Endothelial cell of umbilical vein (primary cell): ENCODE measurements around the gene SH3BP4. TPM values are rescaled to one million over a fixed set of nuclear protein-coding genes. Genes with fewer than 3 reads are reported as not detected.

Source experiments
- BruUV-seq: library from RNA; stranded (reverse); fragments of 400-500 nt; replicated peaks from 2 replicates; lab custom pipeline; 2021; lab: Mats Ljungman, UMichigan
- CTCF ChIA-PET: fragments of 300-600, 350-600 bp; sonication (Branson Sonifier 250); formaldehyde crosslinking; loops from one replicate; lab custom pipeline; 2021; ENCODE audit warnings: antibody characterized with exemption, inconsistent platforms; lab: Charles Lee
- POLR2A ChIA-PET: fragments of 300-600, 350-600 bp; sonication (Branson Sonifier 250); formaldehyde crosslinking; loops from one replicate; lab custom pipeline; 2021; ENCODE audit warnings: antibody characterized with exemption, inconsistent platforms; lab: Charles Lee
- DNase-seq: peaks from one replicate; pipeline ENCODE4 v3.0.0-alpha.2; 2011; ENCODE audit warnings: low read depth, low spot score
- FAIRE-seq: peaks from 2 replicates; lab custom pipeline; 2011; peaks lifted over from hg19 to GRCh38; lab: Jason Lieb, UNC
- H2AFZ ChIP-seq: 2 replicates; pipeline ENCODE4 v1.6.0; 2012; ENCODE audit warnings: low read depth, low read length, control low read depth, inconsistent platforms
- H3K27ac ChIP-seq: 2 replicates; pipeline ENCODE4 v1.5.1; 2011; ENCODE audit warnings: low read depth, mild to moderate bottlenecking, control low read depth, low read length, moderate library complexity; ENCODE audit not compliant: insufficient read depth
- H3K27me3 ChIP-seq, 2 experiments: 2 replicates each; pipeline versions ENCODE4 v1.6.0 to v1.6.1; 2011; ENCODE audit warnings: low read length in 2 of 2, mixed read lengths in 1 of 2; ENCODE audit not compliant: control insufficient read depth in 2 of 2, insufficient read depth in 2 of 2
- H3K36me3 ChIP-seq, 2 experiments: 2 replicates in 1 of 2; 3 replicates in 1 of 2; pipeline ENCODE4 v1.5.1; 2011; ENCODE audit warnings: low read length in 2 of 2, mild to moderate bottlenecking in 1 of 2, moderate library complexity in 1 of 2; ENCODE audit not compliant: control insufficient read depth in 2 of 2, insufficient read depth in 2 of 2; ENCODE audit errors: extremely low read depth in 1 of 2
- H3K4me1 ChIP-seq: 3 replicates; pipeline ENCODE4 v1.5.1; 2011; ENCODE audit warnings: mild to moderate bottlenecking, low read length; ENCODE audit not compliant: control insufficient read depth, insufficient read depth; ENCODE audit errors: extremely low read depth
- H3K4me2 ChIP-seq: 2 replicates; pipeline ENCODE4 v1.6.1; 2011; ENCODE audit warnings: low read length, control low read depth, mixed read lengths; ENCODE audit not compliant: insufficient read depth
- H3K4me3 ChIP-seq, 3 experiments: fragments of 200-600 bp in 1 of 3; sonication (generic), shearing (Covaris generic) in 1 of 3; replicated peaks in 1 of 3; 2 replicates each; pipeline ENCODE4 v1.5.1; 2011 to 2016; ENCODE audit warnings: control low read depth in 3 of 3, low read length in 3 of 3, mild to moderate bottlenecking in 2 of 3, inconsistent platforms in 1 of 3, low read depth in 1 of 3, moderate library complexity in 1 of 3; ENCODE audit not compliant: insufficient read depth in 1 of 3
- H3K79me2 ChIP-seq: 2 replicates; pipeline ENCODE4 v1.6.0; 2012; ENCODE audit warnings: low read length, inconsistent platforms; ENCODE audit not compliant: control insufficient read depth, insufficient read depth
- H3K9ac ChIP-seq: replicated peaks from 2 replicates; pipeline ENCODE3; 2011; ENCODE audit warnings: low read length, control low read depth; ENCODE audit not compliant: insufficient read depth; ENCODE audit errors: extremely low read depth
- H3K9me1 ChIP-seq: replicated peaks from 3 replicates; pipeline ENCODE4 v1.6.0; 2011; ENCODE audit warnings: mild to moderate bottlenecking, low read length; ENCODE audit not compliant: control insufficient read depth, insufficient read depth; ENCODE audit errors: extremely low read depth
- H3K9me3 ChIP-seq: replicated peaks from 2 replicates; pipeline ENCODE4 v1.5.1; 2012; ENCODE audit warnings: low read length, inconsistent platforms; ENCODE audit not compliant: control insufficient read depth, insufficient read depth
- H4K20me1 ChIP-seq: replicated peaks from 2 replicates; pipeline ENCODE3; 2011; ENCODE audit warnings: mild to moderate bottlenecking, low read length; ENCODE audit not compliant: control insufficient read depth, insufficient read depth; ENCODE audit errors: extremely low read depth
- EZH2 ChIP-seq: IDR thresholded peaks from 2 replicates; pipeline ENCODE4 v1.6.1; 2012; ENCODE audit warnings: borderline replicate concordance, low read depth, mild to moderate bottlenecking, moderate library complexity, low read length, inconsistent platforms; ENCODE audit not compliant: severe bottlenecking
- FOS ChIP-seq: IDR thresholded peaks from 2 replicates; pipeline ENCODE4 v1.6.1; 2011; ENCODE audit warnings: mild to moderate bottlenecking, low read length, moderate library complexity, borderline replicate concordance; ENCODE audit not compliant: insufficient read depth
- GATA2 ChIP-seq: IDR thresholded peaks from 2 replicates; pipeline ENCODE4 v1.7.0; 2011; ENCODE audit warnings: low read depth, mild to moderate bottlenecking, moderate library complexity, mixed read lengths, low read length; ENCODE audit not compliant: insufficient read length, insufficient read depth
- JUN ChIP-seq: IDR thresholded peaks from 2 replicates; pipeline ENCODE4 v1.6.1; 2011; ENCODE audit warnings: borderline replicate concordance, low read depth; ENCODE audit not compliant: insufficient read length, insufficient read depth
- MAX ChIP-seq: IDR thresholded peaks from 2 replicates; pipeline ENCODE4 v1.6.1; 2011; ENCODE audit not compliant: insufficient read depth, insufficient read length
- MYC ChIP-seq: IDR thresholded peaks from one replicate; pipeline ENCODE4 v1.6.1; 2011; ENCODE audit warnings: mild to moderate bottlenecking, low read depth, low read length
- POLR2A ChIP-seq: IDR thresholded peaks from 2 replicates; pipeline ENCODE4 v1.6.1; 2012; ENCODE audit warnings: low read depth, mild to moderate bottlenecking, control low read depth, low read length
- POLR2AphosphoS5 ChIP-seq: IDR thresholded peaks from 2 replicates; pipeline ENCODE4 v1.6.1; 2012; ENCODE audit warnings: low read depth, mild to moderate bottlenecking, control low read depth, low read length, moderate library complexity; ENCODE audit not compliant: insufficient read depth
- dilution Hi-C: fragments of 300-500 bp; cut with MboI; formaldehyde crosslinking; loops from one replicate; pipeline ENCODE4 v1.15.0; 2019; ENCODE audit warnings: low sequenced_read_pairs; ENCODE audit not compliant: extremely low pct_ligation_motif_present
- intact Hi-C: fragments of 100-400 bp; cut with micrococcal nuclease; formaldehyde crosslinking; loops from one replicate; pipeline ENCODE4 v1.10.0; 2022
- polyA plus RNA-seq, 4 experiments: library from polyadenylated mRNA; depleted of rRNA in 3 of 4; stranded (reverse) in 3 of 4; unstranded in 1 of 4; fragments of >200 nt; gene quantifications; 2 replicates each; pipeline versions ENCODE4 v1.2.1 to v1.2.3, GENCODE V29; 2011 to 2012; ENCODE audit warnings: missing spikeins in 1 of 4
- total RNA-seq: library from RNA; stranded (reverse); gene quantifications from 2 replicates; pipeline ENCODE4 v1.2.3, GENCODE V29; 2021
- TF ChIP-seq, protein P1 (sequence below), 2 donors: IDR thresholded peaks; 1 replicate in 1 of 2; 2 replicates in 1 of 2; pipeline ENCODE4 v1.5.1; 2011; ENCODE audit warnings: low read length in 2 of 2, mild to moderate bottlenecking in 2 of 2, moderate library complexity in 2 of 2, control low read depth in 1 of 2, inconsistent platforms in 1 of 2, low read depth in 1 of 2; ENCODE audit not compliant: insufficient read depth in 1 of 2; ENCODE audit errors: extremely low read depth in 1 of 2

SH3BP4 gene
- total and polyA plus RNA-seq, 2 donors (not counting 3 experiments of a cell fraction or from before 2014, with no cell fraction given) = 85.2 to 100.0 TPM

- FAIRE-seq (peak; percentile 97), DNase-seq (peak; percentile 86)
- H3K36me3 ChIP-seq = peaks cover 0 to 7% of the 10 kb centered on the region in 2 experiments
- H3K27ac ChIP-seq = peak overlapping the region; percentile 78
- peak; percentile 20 for TF ChIP-seq FOS
- TF ChIP-seq GATA2 = peak; percentile 37
- peak; percentile 86 for TF ChIP-seq POLR2AphosphoS5
- TF ChIP-seq JUN = no peak
- no peak for TF ChIP-seq MYC
- TF ChIP-seq EZH2 = no peak
- TF ChIP-seq POLR2A = no peak
- TF ChIP-seq MAX = no peak
- TF ChIP-seq, protein P1, sequence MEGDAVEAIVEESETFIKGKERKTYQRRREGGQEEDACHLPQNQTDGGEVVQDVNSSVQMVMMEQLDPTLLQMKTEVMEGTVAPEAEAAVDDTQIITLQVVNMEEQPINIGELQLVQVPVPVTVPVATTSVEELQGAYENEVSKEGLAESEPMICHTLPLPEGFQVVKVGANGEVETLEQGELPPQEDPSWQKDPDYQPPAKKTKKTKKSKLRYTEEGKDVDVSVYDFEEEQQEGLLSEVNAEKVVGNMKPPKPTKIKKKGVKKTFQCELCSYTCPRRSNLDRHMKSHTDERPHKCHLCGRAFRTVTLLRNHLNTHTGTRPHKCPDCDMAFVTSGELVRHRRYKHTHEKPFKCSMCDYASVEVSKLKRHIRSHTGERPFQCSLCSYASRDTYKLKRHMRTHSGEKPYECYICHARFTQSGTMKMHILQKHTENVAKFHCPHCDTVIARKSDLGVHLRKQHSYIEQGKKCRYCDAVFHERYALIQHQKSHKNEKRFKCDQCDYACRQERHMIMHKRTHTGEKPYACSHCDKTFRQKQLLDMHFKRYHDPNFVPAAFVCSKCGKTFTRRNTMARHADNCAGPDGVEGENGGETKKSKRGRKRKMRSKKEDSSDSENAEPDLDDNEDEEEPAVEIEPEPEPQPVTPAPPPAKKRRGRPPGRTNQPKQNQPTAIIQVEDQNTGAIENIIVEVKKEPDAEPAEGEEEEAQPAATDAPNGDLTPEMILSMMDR (IDR thresholded peaks at IDR 0.05; ENCODE audit: extremely low read depth in 1 of 2, insufficient read depth in 1 of 2, low read depth in 1 of 2, low read length in 2 of 2) = no peak
- H3K9ac ChIP-seq = peak overlapping the region; percentile 49
- dilution Hi-C loops (no loop called here), intact Hi-C loops (loop anchor here (1.0 to 2.0 kb wide), 2 partner anchors 8 to 108 kb away; no protein-coding TSS in a partner anchor)
- peaks cover 58% of the 10 kb centered on the region for H3K4me1 ChIP-seq
- no peak overlapping the region for H3K4me3 ChIP-seq
- no peaks in the 10 kb centered on the region for H3K9me3 ChIP-seq
- CTCF ChIA-PET = interaction anchor here (0.6 to 1.4 kb wide), 4 partner anchors 38 to 108 kb away, joined by 3 read pairs; no protein-coding TSS in a partner anchor
- H3K27me3 ChIP-seq = no peaks in the 10 kb centered on the region
- H3K4me2 ChIP-seq = peak overlapping the region; percentile 62
- H4K20me1 ChIP-seq = no peaks in the 10 kb centered on the region
- BruUV-seq = no TSS peak
- POLR2A ChIA-PET = no interaction called here
- H2AFZ ChIP-seq = no peak overlapping the region
- peaks cover 99% of the 10 kb centered on the region for H3K79me2 ChIP-seq
- H3K9me1 ChIP-seq = no peaks in the 10 kb centered on the region
These were observed 37.4 kb downstream of the SH3BP4 start for GRCh38 chr2:234989183-234989701.
